H1 (cell line): Measurements from ENCODE around the gene DISP1. TPM values are rescaled to one million over a fixed set of nuclear protein-coding genes. Genes with fewer than 3 reads are reported as not detected.

Experiments
- CTCF ChIA-PET: fragments of 300-600 bp; sonication (Branson Sonifier 250); formaldehyde crosslinking; loops from one replicate; lab custom pipeline; 2021; ENCODE audit not compliant: partially characterized antibody; lab: Charles Lee
- POLR2A ChIA-PET: fragments of 300-600 bp; sonication (Branson Sonifier 250); formaldehyde crosslinking; loops from one replicate; lab custom pipeline; 2021; ENCODE audit warnings: inconsistent platforms; ENCODE audit not compliant: partially characterized antibody; lab: Charles Lee
- DNase-seq, 2 experiments: peaks; one replicate each; pipeline versions ENCODE4 v3.0.0 to v3.0.0-alpha.2; 2010 to 2022; ENCODE audit warnings: low spot score in 2 of 2, low read depth in 1 of 2, mixed read lengths in 1 of 2
- FAIRE-seq: peaks from 2 replicates; lab custom pipeline; 2011; peaks lifted over from hg19 to GRCh38; lab: Jason Lieb, UNC
- H2AFZ ChIP-seq: 2 replicates; pipeline ENCODE4 v1.8.1; 2012; ENCODE audit warnings: low read length, inconsistent platforms
- H2AK5ac ChIP-seq: 2 replicates; pipeline ENCODE4 v1.6.1; 2013; ENCODE audit warnings: low read depth, low read length
- H2BK120ac ChIP-seq: replicated peaks from 2 replicates; pipeline ENCODE3; 2013; ENCODE audit warnings: low read depth, low read length, inconsistent platforms
- H2BK12ac ChIP-seq: 2 replicates; pipeline ENCODE4 v1.6.1; 2013; ENCODE audit warnings: low read depth, low read length
- H2BK15ac ChIP-seq: 2 replicates; pipeline ENCODE4 v1.6.1; 2013; ENCODE audit warnings: low read length
- H2BK20ac ChIP-seq: 2 replicates; pipeline ENCODE4 v1.6.1; 2013; ENCODE audit warnings: low read length
- H2BK5ac ChIP-seq: 2 replicates; pipeline ENCODE4 v1.6.1; 2013; ENCODE audit warnings: low read depth, low read length
- H3K14ac ChIP-seq: 2 replicates; pipeline ENCODE4 v1.6.1; 2013; ENCODE audit warnings: inconsistent platforms; ENCODE audit not compliant: insufficient read length
- H3K18ac ChIP-seq: 2 replicates; pipeline ENCODE4 v1.6.1; 2013; ENCODE audit warnings: low read length; ENCODE audit errors: extremely low read depth
- H3K23ac ChIP-seq: 2 replicates; pipeline ENCODE4 v1.6.1; 2013; ENCODE audit warnings: inconsistent platforms; ENCODE audit not compliant: insufficient read length
- H3K23me2 ChIP-seq: 2 replicates; pipeline ENCODE4 v1.6.1; 2013; ENCODE audit warnings: low read depth, low read length
- H3K27ac ChIP-seq: 2 replicates; pipeline ENCODE4 v1.6.1; 2011; ENCODE audit warnings: low read depth, low read length, inconsistent platforms
- H3K27me3 ChIP-seq, 4 experiments: replicated peaks in 1 of 4; 1 replicate in 1 of 4; 2 replicates in 3 of 4; pipeline versions ENCODE4 v1.6.1 to v1.8.1; 2011 to 2013; ENCODE audit warnings: low read length in 3 of 4, mild to moderate bottlenecking in 3 of 4, inconsistent platforms in 2 of 4, mixed read lengths in 2 of 4, moderate library complexity in 1 of 4; ENCODE audit not compliant: control insufficient read depth in 3 of 4, insufficient read depth in 3 of 4; ENCODE audit errors: extremely low read depth in 1 of 4
- H3K36me3 ChIP-seq, 4 experiments: 2 replicates each; pipeline versions ENCODE4 v1.6.1 to v1.8.1; 2011 to 2013; ENCODE audit warnings: mild to moderate bottlenecking in 4 of 4, low read length in 3 of 4, moderate library complexity in 2 of 4, control low read depth in 1 of 4, inconsistent platforms in 1 of 4; ENCODE audit not compliant: insufficient read depth in 4 of 4, control insufficient read depth in 2 of 4
- H3K4ac ChIP-seq: replicated peaks from 2 replicates; pipeline ENCODE3; 2013; ENCODE audit warnings: low read length, low read depth, mixed read lengths, inconsistent platforms; ENCODE audit not compliant: insufficient read length
- H3K4me1 ChIP-seq, 4 experiments: replicated peaks in 1 of 4; 1 replicate in 1 of 4; 2 replicates in 3 of 4; pipeline versions ENCODE4 v1.6.1 to v1.8.1; 2011 to 2013; ENCODE audit warnings: low read length in 3 of 4, inconsistent platforms in 2 of 4, mixed read lengths in 1 of 4; ENCODE audit not compliant: insufficient read depth in 4 of 4, control insufficient read depth in 3 of 4
- H3K4me2 ChIP-seq, 2 experiments: 2 replicates each; pipeline versions ENCODE4 v1.6.1 to v1.8.1; 2011 to 2013; ENCODE audit warnings: low read depth in 2 of 2, low read length in 2 of 2, control low read depth in 1 of 2, inconsistent platforms in 1 of 2, mild to moderate bottlenecking in 1 of 2; ENCODE audit not compliant: insufficient read depth in 1 of 2
- H3K4me3 ChIP-seq, 4 experiments: fragments of 200-600, 300-600 bp in 1 of 4; sonication (generic), shearing (Covaris generic), sonication (Bioruptor Twin) in 1 of 4; 2 replicates each; pipeline versions ENCODE4 v1.5.1 to v1.8.1; 2011 to 2016; ENCODE audit warnings: low read length in 4 of 4, low read depth in 3 of 4, control low read depth in 2 of 4, inconsistent platforms in 2 of 4, mild to moderate bottlenecking in 2 of 4, mixed read lengths in 1 of 4, moderate library complexity in 1 of 4; ENCODE audit not compliant: insufficient read depth in 2 of 4; ENCODE audit errors: extremely low read depth in 1 of 4
- H3K56ac ChIP-seq: replicated peaks from 2 replicates; pipeline ENCODE3; 2013; ENCODE audit warnings: low read depth, mild to moderate bottlenecking, mixed read lengths, low read length, inconsistent platforms; ENCODE audit not compliant: insufficient read length
- H3K79me1 ChIP-seq: 2 replicates; pipeline ENCODE4 v1.6.1; 2013; ENCODE audit warnings: low read depth, low read length, control low read depth
- H3K79me2 ChIP-seq, 2 experiments: 2 replicates each; pipeline versions ENCODE4 v1.6.1 to v1.8.1; 2012 to 2013; ENCODE audit warnings: low read length in 2 of 2, mild to moderate bottlenecking in 2 of 2, inconsistent platforms in 1 of 2; ENCODE audit not compliant: insufficient read depth in 2 of 2, control insufficient read depth in 1 of 2
- H3K9ac ChIP-seq, 4 experiments: replicated peaks in 1 of 4; 1 replicate in 1 of 4; 2 replicates in 3 of 4; pipeline versions ENCODE4 v1.6.1 to v1.8.1; 2011 to 2013; ENCODE audit warnings: low read depth in 3 of 4, low read length in 3 of 4, control low read depth in 2 of 4, mild to moderate bottlenecking in 2 of 4, moderate library complexity in 2 of 4, inconsistent platforms in 1 of 4; ENCODE audit errors: extremely low read depth in 1 of 4
- H3K9me3 ChIP-seq, 2 experiments: 2 replicates each; pipeline versions ENCODE4 v1.6.1 to v1.8.1; 2012 to 2013; ENCODE audit warnings: mild to moderate bottlenecking in 2 of 2, moderate library complexity in 2 of 2, control low read depth in 1 of 2, inconsistent platforms in 1 of 2, low read depth in 1 of 2, low read length in 1 of 2, mixed read lengths in 1 of 2; ENCODE audit not compliant: insufficient read depth in 2 of 2
- H4K20me1 ChIP-seq, 2 experiments: replicated peaks in 1 of 2; 2 replicates each; pipeline versions ENCODE3 to v1.8.1; 2011 to 2013; ENCODE audit warnings: inconsistent platforms in 2 of 2, low read length in 2 of 2, mild to moderate bottlenecking in 1 of 2; ENCODE audit not compliant: insufficient read depth in 2 of 2, control insufficient read depth in 1 of 2
- H4K5ac ChIP-seq: 2 replicates; pipeline ENCODE4 v1.6.1; 2013; ENCODE audit warnings: low read length, low read depth, mixed read lengths, inconsistent platforms; ENCODE audit not compliant: insufficient read length
- H4K8ac ChIP-seq: 2 replicates; pipeline ENCODE4 v1.8.0; 2013; ENCODE audit warnings: mild to moderate bottlenecking, moderate library complexity, low read length, inconsistent platforms; ENCODE audit not compliant: insufficient read depth; ENCODE audit errors: extremely low read depth
- H4K91ac ChIP-seq: replicated peaks from 2 replicates; pipeline ENCODE3; 2013; ENCODE audit warnings: low read length, mixed read lengths, inconsistent platforms; ENCODE audit not compliant: insufficient read length
- ATF3 ChIP-seq: IDR thresholded peaks from 2 replicates; pipeline ENCODE4 v1.6.1; 2011; ENCODE audit warnings: low read depth, mild to moderate bottlenecking, low read length; ENCODE audit not compliant: insufficient read depth
- SIRT6 ChIP-seq: IDR thresholded peaks from one replicate; pipeline ENCODE4 v1.7.1; 2012; ENCODE audit warnings: low read length, inconsistent platforms
- SRF ChIP-seq: IDR thresholded peaks from 2 replicates; pipeline ENCODE4 v1.6.1; 2011; ENCODE audit warnings: mild to moderate bottlenecking, low read depth, low read length, moderate library complexity
- TCF12 ChIP-seq: IDR thresholded peaks from 2 replicates; pipeline ENCODE4 v1.6.1; 2011; ENCODE audit warnings: low read depth, mild to moderate bottlenecking, low read length
- WGBS, 2 experiments: shearing (Covaris generic) in 1 of 2; methylation state at CpG; one replicate each; pipeline versions ENCODE4 v1.1.6 to v1.1.7; 2013 to 2015; ENCODE audit warnings: low lambda C conversion rate in 2 of 2, mixed read lengths in 2 of 2, inconsistent platforms in 1 of 2, low coverage in 1 of 2, missing lambda C conversion rate in 1 of 2; ENCODE audit not compliant: insufficient replicate concordance in 2 of 2, insufficient coverage in 1 of 2, insufficient read length in 1 of 2; ENCODE audit errors: extremely low coverage in 1 of 2, missing lambda C conversion rate in 1 of 2; 5-methylcytosine and 5-hydroxymethylcytosine counted together
- polyA plus RNA-seq, 7 experiments: library from polyadenylated mRNA; depleted of rRNA in 3 of 7; stranded (reverse) in 5 of 7; unstranded in 2 of 7; fragments of >200 nt in 5 of 7; fragments of 200-250 nt in 2 of 7; gene quantifications; 1 replicate in 5 of 7; 2 replicates in 1 of 7; 4 replicates in 1 of 7; pipeline versions ENCODE4 v1.2.1 to v1.2.3, GENCODE V29; 2011 to 2013; ENCODE audit warnings: missing spikeins in 2 of 7, mixed read lengths in 2 of 7
- total RNA-seq: library from RNA; stranded (reverse); fragmentation: NEBNext Ultra II Directional; extraction: Animal tissue kit (Norgen Biotek cat#: 25700); gene quantifications from 2 replicates; pipeline ENCODE4 v1.2.1, GENCODE V29; 2021
- TF ChIP-seq, protein P1 (sequence below): IDR thresholded peaks from 2 replicates; pipeline ENCODE4 v1.6.1; 2012; ENCODE audit warnings: inconsistent platforms

The DISP1 gene
- total and polyA plus RNA-seq, 2 of the 8 experiments (the other 6 are each of a cell fraction or from before 2014, with no cell fraction given), result 4.1 to 6.1 TPM

GRCh38 chr1:222786121-222786520 lies 28.7 kb upstream of the DISP1 start:
- Histone ChIP-seq H2AFZ (no peak overlapping the region), H3K36me3 (no peaks in the 10 kb centered on the region), H4K91ac (no peak overlapping the region), H4K20me1 (no peaks in the 10 kb centered on the region), H3K14ac (no peak overlapping the region), H2BK12ac (no peak overlapping the region), H3K27ac (no peak overlapping the region), H3K4me1 (no peaks in the 10 kb centered on the region), H2BK5ac (no peak overlapping the region), H3K79me1 (no peaks in the 10 kb centered on the region), H3K56ac (no peak overlapping the region), H4K5ac (no peak overlapping the region), H2BK120ac (no peak overlapping the region)
- POLR2A ChIA-PET, result no interaction called here
- TF ChIP-seq, protein P1, sequence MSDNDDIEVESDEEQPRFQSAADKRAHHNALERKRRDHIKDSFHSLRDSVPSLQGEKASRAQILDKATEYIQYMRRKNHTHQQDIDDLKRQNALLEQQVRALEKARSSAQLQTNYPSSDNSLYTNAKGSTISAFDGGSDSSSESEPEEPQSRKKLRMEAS, result no peak
- TF ChIP-seq SIRT6 (no peak), SRF (no peak), TCF12 (no peak), ATF3 (no peak)
- TF ChIP-seq, all 59 proteins: peak for 0
- Histone ChIP-seq H3K23me2 (no peaks in the 10 kb centered on the region), H3K4me3 (no peak overlapping the region), H2BK20ac (no peak overlapping the region), H3K27me3 (peaks cover 0 to 1% (median 0%) of the 10 kb centered on the region in 4 experiments; a peak in 1 of 7 replicates), H3K9me3 (no peaks in the 10 kb centered on the region), H3K4ac (no peak overlapping the region), H2AK5ac (no peak overlapping the region), H3K18ac (no peak overlapping the region), H3K79me2 (no peaks in the 10 kb centered on the region), H2BK15ac (no peak overlapping the region), H3K23ac (no peak overlapping the region), H4K8ac (no peak overlapping the region), H3K4me2 (no peak overlapping the region), H3K9ac (no peak overlapping the region)
- 80% methylated on average over 1 of the region's 1 CpG; no CpG with 5 or more reads in 1 of the 2 experiments for WGBS, 2 experiments
- FAIRE-seq (no peak), DNase-seq (no peak)
- CTCF ChIA-PET, result interaction anchor here (1.2 to 4.6 kb wide), 6 partner anchors 9 to 344 kb away, joined by 3 to 22 read pairs (median 4); no protein-coding TSS in a partner anchor
